ENCODE measurements around the gene IL1A.

DNA sequence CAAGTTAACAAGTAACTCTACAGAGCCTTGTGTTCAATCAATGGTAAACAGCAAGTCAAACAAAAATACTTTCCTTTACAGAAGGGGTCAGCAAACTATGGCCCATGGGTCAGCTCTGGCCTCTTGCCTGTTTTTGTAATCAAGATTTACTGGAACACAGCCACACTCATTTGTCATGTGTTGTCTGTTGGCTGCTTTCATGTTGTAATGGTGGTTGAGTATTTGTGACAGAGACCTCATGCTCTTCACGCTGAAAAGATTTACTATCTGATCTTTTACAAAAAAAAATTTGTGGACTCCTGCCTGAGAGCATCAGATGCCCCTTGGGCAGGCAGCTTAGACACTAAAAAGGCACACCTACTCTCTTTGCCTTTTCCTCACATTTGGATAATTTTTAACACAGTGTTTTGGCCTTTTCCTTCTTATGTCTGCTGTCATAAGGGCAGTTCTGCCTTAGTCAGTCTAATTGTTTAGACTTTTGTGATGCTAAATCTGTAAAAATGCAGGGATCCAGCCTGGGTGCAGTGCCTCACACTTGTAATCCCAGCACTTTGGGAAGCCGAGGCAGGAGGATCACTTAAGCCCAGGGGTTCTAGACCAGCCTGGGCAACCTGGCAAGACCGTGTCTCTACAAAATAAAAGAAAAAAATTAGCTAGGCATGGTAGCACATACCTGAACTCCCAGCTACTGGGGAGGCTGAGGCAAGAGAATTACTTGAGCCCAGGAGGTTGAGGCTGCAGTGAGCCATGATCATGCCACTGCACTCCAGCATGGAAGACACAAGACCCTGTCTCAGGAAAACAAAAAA is 34.0 kb upstream of the IL1A start:
- TF ChIP-seq ESRRG (CRISPR knock-in tag; IDR thresholded peaks at IDR 0.05) = no peak
- TF ChIP-seq, protein P1, sequence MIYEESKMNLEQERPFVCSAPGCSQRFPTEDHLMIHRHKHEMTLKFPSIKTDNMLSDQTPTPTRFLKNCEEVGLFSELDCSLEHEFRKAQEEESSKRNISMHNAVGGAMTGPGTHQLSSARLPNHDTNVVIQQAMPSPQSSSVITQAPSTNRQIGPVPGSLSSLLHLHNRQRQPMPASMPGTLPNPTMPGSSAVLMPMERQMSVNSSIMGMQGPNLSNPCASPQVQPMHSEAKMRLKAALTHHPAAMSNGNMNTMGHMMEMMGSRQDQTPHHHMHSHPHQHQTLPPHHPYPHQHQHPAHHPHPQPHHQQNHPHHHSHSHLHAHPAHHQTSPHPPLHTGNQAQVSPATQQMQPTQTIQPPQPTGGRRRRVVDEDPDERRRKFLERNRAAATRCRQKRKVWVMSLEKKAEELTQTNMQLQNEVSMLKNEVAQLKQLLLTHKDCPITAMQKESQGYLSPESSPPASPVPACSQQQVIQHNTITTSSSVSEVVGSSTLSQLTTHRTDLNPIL (CRISPR knock-in tag; IDR thresholded peaks at IDR 0.05; ENCODE audit: low read depth) = no peak
- TF ChIP-seq, protein P2, sequence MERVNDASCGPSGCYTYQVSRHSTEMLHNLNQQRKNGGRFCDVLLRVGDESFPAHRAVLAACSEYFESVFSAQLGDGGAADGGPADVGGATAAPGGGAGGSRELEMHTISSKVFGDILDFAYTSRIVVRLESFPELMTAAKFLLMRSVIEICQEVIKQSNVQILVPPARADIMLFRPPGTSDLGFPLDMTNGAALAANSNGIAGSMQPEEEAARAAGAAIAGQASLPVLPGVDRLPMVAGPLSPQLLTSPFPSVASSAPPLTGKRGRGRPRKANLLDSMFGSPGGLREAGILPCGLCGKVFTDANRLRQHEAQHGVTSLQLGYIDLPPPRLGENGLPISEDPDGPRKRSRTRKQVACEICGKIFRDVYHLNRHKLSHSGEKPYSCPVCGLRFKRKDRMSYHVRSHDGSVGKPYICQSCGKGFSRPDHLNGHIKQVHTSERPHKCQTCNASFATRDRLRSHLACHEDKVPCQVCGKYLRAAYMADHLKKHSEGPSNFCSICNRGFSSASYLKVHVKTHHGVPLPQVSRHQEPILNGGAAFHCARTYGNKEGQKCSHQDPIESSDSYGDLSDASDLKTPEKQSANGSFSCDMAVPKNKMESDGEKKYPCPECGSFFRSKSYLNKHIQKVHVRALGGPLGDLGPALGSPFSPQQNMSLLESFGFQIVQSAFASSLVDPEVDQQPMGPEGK (CRISPR knock-in tag; IDR thresholded peaks at IDR 0.05; ENCODE audit: borderline replicate concordance) = no peak
